Medulla oblongata (tissue), 1 donor: ENCODE results near the gene RNU1-1.
"Not testable (repeated sequence)": the region's sequence is repeated elsewhere in the genome, so short reads cannot be mapped to it uniquely, and the experiment has no call there.

ENCODE experiments used
- DNase-seq: peaks from one replicate; pipeline ENCODE4 v3.0.0-alpha.2; 2015; ENCODE audit errors: extremely low spot score

The RNU1-1 gene

DNA sequence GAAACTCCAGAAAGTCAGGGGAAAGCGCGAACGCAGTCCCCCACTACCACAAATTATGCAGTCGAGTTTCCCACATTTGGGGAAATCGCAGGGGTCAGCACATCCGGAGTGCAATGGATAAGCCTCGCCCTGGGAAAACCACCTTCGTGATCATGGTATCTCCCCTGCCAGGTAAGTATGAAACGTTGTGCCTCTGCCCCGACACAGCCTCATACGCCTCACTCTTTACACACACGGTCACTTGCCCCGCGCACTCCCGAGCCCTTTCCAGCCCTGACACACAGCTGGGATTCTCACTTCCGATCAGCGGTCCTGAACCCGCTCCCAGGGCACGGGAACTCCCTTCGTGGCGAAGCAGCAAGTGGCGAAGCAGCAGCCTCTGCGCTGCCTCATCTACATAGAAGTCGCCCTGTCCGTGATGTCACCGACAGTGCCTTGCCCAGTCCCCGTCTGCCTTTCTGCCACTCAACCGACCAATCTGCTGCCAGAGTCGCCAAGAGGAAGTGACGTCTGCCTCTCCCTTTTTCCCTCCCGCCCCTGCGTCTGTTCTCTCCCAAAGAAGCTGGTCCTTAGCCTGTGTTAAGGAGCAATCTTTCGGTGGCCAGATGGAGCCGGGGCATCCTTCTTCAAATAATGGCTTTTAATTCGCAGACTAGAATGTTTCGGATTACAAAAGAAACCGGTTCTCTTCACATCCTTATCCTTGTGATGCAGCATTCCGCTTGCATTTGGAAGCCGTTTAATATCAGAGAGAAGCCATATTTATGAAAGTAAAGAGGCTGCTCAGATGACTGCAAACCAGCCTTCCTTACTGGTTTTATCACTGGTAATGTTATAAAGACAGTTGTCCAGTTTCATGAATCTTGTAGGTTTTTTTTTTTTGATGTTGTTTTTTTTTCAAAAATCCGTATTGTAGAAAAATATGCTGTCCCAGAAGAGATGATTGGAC is at the start of gene RNU1-1:
TSS of gene RNU1-1 (minus strand) at position 179 of the 949 bp plus-strand sequence.
- peak; percentile 76 for DNase-seq

GRCh38 chr1:16561035-16561434 is 47.0 kb upstream of the RNU1-1 start:
- not testable (repeated sequence) for DNase-seq

DNA sequence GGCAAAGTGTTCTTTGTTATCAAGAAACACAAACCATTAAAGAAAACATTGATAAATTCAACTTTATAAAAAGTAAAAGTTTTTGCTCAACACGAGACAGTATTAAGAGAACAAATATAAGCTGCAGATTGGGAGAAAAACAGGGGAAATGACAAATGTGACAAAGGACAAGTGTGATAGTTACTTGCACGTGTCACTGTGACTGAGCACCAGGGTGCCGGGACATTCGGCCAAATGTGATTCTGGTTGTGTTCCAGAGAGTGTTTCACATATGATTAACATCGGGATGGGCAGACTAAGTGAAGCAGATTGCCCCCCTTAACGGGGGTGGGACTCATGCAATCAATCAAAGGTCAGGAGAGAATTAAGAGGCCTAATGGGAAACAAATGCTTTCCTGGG is 46.4 kb upstream of the RNU1-1 start:
- not testable (repeated sequence) for DNase-seq

DNA sequence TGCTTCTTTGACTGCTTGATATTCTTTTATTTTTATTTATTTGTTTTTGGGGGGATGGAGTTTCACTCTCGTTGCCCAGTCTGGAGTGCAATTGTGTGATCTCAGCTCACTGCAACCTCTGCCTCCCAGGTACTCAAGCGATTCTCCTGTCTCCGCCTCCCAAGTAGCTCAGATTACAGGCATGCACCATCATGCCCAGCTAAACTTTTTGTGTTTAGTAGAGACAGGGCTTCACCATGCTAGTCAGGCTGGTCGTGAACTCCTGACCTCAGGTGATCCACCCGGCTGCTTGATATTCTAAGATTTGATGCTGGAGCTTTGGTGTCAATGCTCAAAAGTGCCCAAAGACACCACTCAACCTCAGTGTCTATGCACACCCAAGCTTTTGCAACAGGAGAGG is 45.6 kb upstream of the RNU1-1 start:
- DNase-seq = not testable (repeated sequence)

- DNase-seq = not testable (repeated sequence)
Measured at GRCh38 chr1:16557034-16557433, 42.9 kb upstream of the RNU1-1 start.

GRCh38 chr1:16553244-16553643 is 39.2 kb upstream of the RNU1-1 start:
- DNase-seq = not testable (repeated sequence)

- DNase-seq = not testable (repeated sequence)
Measured at GRCh38 chr1:16550212-16550918, 36.3 kb upstream of the RNU1-1 start.

GRCh38 chr1:16549545-16549944 is 35.5 kb upstream of the RNU1-1 start:
- not testable (repeated sequence) for DNase-seq

- not testable (repeated sequence) for DNase-seq
Measured at GRCh38 chr1:16547502-16548241, 33.6 kb upstream of the RNU1-1 start.

DNA sequence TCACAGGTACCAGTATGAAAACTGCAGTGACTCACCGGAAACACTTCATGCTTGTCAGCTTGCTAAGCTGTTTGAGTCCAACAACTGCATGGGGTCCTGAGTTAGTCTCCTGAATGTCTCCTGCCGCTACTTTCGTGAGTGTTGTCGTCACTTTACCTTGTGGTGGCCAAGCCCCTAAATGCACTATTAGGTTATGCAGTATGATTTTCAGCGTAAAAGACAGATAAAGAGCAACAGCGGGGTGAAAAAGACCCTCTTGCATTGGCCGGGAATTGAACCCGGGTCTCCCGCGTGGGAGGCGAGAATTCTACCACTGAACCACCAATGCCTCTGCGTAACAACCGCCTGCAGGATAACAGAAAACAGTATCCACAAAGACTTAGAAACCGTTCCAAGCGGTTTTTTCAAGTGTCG is 31.6 kb upstream of the RNU1-1 start:
- not testable (repeated sequence) for DNase-seq

DNA sequence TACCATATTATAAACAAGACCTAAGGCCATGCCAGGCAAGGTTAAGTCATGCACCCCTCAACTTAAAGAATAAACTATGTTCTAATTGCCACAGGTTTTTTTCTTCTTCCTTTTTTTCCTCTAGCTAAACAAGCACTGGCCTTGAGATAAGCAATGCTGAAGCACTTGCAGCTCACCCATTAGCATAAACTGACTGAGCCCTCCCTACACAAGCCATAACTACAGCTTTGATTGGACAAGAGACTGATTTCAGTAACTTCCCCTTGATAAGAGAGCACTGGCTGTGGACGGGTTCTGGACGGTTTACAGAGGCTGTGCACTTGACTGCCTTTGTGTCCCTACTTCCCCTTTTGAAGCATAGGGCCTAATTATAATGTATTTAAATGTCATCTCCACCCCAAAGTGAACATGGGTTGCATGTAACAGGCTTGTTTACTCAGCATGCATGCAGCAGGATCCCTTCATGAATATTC is 26.4 kb upstream of the RNU1-1 start:
- DNase-seq = not testable (repeated sequence)

GRCh38 chr1:16537528-16537927 is 23.4 kb upstream of the RNU1-1 start:
- DNase-seq = not testable (repeated sequence)

GRCh38 chr1:16536796-16537195 is 22.7 kb upstream of the RNU1-1 start:
- not testable (repeated sequence) for DNase-seq

DNA sequence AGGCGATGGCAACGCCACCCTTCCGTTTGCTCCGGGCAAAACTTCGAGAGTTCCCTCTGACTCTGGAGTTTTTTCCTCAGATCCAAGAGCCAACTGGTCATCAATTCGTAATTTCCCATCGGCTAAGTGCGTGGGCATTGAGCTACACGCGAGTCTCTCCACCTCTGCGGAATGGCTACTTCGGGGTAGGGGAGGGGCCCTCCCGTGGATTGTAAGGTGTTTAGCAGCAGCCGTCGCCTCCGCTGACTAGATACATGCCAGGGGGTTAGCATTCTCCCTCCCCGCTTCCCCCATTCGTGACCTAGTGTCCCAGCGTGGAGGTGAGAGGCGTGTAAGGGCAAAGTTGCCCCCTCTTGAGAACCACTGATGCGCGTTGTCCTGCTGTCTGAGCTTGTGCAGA is 21.8 kb upstream of the RNU1-1 start:
- not testable (repeated sequence) for DNase-seq

DNA sequence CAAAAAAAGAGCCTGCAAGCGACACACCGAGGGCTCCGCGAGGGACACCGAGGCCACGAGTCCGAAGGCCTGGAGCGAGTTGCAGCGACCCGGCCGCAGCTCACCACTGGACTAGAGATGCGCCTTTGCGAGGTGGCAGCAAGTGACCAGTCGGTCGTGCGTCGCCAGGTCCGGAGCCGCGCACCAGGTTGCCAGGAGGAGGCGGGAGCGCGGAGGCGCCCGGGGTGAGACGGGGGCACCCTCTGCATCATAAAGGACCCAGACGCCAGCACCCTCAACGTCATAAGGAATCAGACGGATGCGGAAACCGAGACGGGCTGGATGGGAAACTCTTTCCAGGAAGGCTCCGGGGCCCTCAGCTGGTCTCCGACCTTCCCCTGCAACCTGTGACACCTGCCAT is 21.4 kb upstream of the RNU1-1 start:
- DNase-seq = not testable (repeated sequence)

DNA sequence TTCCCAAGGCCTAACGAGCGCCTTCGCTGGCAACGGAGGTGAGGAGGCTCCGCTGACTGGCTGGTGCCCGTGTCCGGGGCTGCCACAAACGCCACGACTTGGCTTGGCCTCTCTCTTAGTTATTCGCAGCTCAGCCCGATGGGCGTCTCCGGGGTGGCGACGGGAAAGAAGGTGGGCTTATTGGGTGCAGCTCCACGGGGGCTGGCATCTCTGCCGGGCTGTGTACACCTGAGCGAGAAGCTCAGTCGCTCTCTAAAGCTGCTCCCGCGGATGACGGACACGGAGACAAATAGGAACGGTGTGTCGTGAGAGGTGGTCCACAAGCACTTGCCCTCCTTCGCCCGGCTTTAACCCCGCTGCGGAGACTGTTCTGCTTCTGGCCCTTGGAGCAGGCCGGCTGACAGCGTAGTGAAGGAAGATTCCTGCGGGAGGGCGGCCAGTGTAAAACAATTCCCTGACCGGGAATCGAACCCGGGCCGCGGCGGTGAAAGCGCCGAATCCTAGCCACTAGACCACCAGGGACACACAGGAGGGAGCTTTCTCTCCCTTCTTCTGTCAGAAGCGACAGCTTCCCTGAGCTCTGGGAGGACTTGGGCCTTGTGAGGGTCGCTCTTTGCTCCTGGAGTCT is 20.9 kb upstream of the RNU1-1 start:
- not testable (repeated sequence) for DNase-seq

DNA sequence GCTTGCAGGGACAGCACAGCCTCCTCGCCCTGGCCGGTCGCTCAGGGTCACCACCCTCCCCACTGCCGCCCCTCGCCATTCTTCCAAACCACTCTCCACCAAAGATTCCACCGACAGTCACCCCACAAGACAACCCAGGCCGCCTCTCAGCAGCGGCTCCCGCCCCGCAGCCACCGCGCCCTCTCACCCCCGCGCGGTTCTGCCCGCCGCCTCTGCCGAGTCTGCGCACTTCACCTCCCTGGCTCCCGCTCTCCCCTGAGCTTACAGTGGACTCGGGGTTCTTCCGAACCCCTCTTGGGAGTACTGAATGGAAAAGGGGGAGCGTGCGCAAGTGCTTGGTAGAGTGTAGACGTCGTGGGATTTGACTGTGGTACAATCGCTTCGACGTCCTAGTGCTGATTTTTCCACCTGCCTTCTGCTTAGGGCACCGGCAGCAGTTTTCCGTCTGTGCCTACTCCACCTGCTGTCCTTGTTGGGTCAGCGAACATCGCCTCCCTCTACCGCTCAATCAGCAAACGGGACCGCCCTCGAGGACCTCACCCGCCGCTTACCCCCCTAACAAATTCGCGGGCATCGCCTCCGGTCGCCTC is 20.2 kb upstream of the RNU1-1 start:
- not testable (repeated sequence) for DNase-seq

- DNase-seq = not testable (repeated sequence)
Measured at GRCh38 chr1:16532235-16532991, 18.3 kb upstream of the RNU1-1 start.

DNA sequence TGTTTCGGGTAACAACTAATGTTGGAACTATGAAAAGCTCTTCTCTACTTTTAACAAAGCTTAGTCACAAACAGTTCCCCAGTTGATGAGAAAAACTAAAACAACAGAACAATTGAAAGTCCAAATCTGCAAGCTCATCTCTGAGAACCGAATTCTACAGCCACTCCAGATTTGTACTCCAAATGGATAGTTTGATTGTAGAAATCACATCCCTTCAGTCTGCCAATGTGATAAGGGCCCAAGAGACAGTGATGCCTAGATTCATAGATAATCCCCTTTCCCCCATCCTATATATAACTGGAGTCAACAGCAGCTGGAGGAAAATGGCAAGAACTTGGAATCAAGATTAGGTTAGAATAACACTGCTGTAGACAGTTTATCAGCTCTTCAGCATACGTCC is 14.3 kb upstream of the RNU1-1 start:
- DNase-seq = not testable (repeated sequence)

DNA sequence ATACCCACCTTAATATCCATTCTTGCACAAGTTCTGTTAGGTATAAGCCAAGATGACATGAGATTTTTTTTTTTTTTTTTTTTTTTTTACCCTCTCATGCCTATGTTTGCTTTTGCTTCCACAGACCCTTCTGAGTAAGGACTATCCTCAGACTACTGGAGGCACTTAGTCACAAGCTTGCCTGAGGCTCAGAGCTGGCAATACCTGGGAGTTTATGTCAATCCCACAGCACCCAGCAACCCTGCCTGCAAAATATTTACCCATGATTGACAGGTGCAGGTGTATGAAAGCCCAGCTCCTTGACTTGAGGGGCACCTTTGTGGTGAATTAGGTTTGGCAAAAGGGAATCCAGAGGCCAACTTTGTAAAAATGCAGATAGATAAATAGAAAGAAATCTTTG is 11.7 kb upstream of the RNU1-1 start:
- DNase-seq = not testable (repeated sequence)
